ENCODE results near the gene SNX9. TPM values are rescaled to one million over a fixed set of nuclear protein-coding genes. Genes with fewer than 3 reads are reported as not detected.

Gene SNX9
- total RNA-seq = 10 to 100 TPM; 39.0 to 52.5 (median 42.8) TPM

GRCh38 chr6:157823001-157823527 lies at the start of gene SNX9:
TSS of gene SNX9 (plus strand) at chr6:157823246. CDS start at chr6:157823435, 189 bp downstream.
- Mint-ChIP-seq H3K36me3 (ENCODE audit: insufficient read depth) (no peaks in the 10 kb centered on the region), H3K27me3 (ENCODE audit: low read depth) (peaks cover 3% of the 10 kb centered on the region)

DNA sequence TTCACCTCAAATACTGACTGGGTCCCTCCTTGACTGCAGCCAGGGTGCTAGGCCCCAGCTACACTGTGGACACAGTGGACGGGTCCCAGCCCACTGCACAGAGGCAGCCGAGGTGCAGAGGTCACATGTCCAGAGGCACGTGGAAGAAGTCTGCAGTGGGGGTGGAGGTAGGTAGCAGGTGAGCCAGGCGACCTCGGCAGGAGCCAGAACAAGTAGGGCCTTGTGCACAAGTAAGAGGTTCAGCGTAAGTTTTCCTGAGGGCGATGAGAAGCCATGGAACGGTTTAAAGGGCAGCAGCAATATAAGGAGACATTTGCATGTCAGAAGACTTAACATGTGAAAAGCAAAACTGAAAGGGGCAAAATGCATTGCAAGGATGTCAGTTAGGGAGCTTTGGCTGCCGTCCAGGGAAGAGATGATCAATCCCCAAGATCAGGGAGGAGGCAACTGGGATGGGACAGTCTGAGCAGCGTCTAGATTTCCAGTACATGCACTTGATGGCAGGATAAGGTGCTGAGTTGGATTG lies 49.7 kb upstream of the SNX9 start:
- DNase-seq = no peak
- peaks cover 6% of the 10 kb centered on the region for H3K27me3 Mint-ChIP-seq (ENCODE audit: low read depth)
- H3K9me3 Mint-ChIP-seq = peaks cover 6% of the 10 kb centered on the region
- H3K4me3 Mint-ChIP-seq = no peak overlapping the region
- H3K4me1 Mint-ChIP-seq (ENCODE audit: low read depth) = peaks cover 27% of the 10 kb centered on the region
- H3K36me3 Mint-ChIP-seq (ENCODE audit: insufficient read depth) = no peaks in the 10 kb centered on the region
- no peak for ATAC-seq

More at GRCh38 chr6:157823001-157823527, at the start of gene SNX9:
- H3K4me1 Mint-ChIP-seq (ENCODE audit: low read depth) = peaks cover 38% of the 10 kb centered on the region
- ATAC-seq (peak; percentile 65 to 69), DNase-seq (peak; percentile 62)
- peak within 1 kb of the TSS; percentile 92 for H3K4me3 Mint-ChIP-seq
- no peaks in the 10 kb centered on the region for H3K9me3 Mint-ChIP-seq

DNA sequence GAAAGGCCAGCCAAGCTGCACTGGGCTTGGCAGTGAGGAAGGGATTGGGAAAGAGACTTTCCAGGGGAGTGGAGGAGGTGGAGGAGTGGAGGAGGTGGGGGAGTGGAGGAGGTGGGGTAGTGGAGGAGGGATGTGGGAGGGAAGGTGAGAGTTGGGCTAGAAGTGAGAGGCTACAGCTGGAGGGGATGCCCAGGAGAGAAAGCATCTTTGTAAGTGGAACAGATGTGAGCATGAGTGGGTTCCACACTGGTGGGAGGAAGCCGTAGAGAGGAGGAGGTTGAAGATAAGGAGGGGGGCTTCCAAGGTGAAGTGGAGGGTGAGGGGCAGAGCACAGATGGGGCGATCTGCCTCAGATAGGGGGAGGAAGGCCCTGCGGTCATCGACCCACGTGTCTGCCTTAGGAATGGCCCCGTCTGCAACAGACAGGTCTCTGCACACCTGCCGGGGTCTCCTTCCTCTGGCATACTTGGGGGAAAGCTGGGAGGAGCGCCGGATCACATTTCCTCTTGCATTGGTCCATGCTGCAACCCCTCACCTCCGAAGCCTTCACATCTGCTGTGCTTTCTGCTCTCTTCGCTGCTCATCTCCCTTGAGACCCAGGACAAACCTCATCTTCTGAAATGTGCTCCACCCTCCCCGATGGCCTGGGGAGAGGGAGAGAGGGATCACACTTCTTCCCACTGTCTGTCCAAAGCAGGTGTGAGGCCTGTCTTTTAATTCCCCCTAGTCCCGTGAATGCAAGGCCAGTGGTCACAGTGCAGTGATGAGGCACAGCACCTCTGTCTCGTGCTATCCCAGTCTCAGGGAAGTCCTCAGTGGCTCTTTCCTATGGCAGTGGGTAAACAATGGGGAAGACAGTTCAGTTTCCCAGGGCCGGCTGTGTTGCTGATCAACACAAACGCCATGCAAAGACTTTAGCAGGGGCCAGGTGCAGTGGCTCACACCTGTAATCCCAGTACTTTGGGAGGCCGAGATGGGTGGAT lies 48.6 kb upstream of the SNX9 start:
- Mint-ChIP-seq H3K9me3 (peaks cover 6% of the 10 kb centered on the region), H3K36me3 (ENCODE audit: insufficient read depth) (no peaks in the 10 kb centered on the region), H3K4me1 (ENCODE audit: low read depth) (peaks cover 18% of the 10 kb centered on the region), H3K27me3 (ENCODE audit: low read depth) (peaks cover 6% of the 10 kb centered on the region), H3K4me3 (no peak overlapping the region)
- ATAC-seq = no peak
- DNase-seq = no peak

DNA sequence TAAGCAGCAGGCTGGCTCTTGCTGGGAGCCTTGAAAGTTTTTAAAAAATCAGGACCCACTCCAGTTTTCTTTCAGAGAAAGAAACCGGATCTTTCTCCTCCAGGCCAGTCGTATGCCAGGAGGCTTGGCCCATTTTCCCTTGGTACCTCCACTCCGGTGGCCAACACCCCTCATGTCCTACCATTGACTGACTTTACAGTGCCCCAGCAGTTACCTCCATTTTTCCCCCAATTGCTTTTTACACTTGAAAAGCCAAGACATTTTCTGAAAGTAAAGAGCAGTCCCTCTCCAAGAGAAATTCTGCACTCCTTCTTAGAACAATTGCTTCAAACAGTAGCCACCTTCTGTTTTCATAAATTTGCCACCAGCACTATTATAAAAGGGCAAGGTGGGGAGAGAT lies 47.7 kb upstream of the SNX9 start:
- DNase-seq = no peak
- H3K4me3 Mint-ChIP-seq = no peak overlapping the region
- H3K27me3 Mint-ChIP-seq (ENCODE audit: low read depth) = peaks cover 6% of the 10 kb centered on the region
- ATAC-seq = no peak
- no peaks in the 10 kb centered on the region for H3K36me3 Mint-ChIP-seq (ENCODE audit: insufficient read depth)
- H3K4me1 Mint-ChIP-seq (ENCODE audit: low read depth) = peaks cover 16% of the 10 kb centered on the region
- H3K9me3 Mint-ChIP-seq = peaks cover 6% of the 10 kb centered on the region

DNA sequence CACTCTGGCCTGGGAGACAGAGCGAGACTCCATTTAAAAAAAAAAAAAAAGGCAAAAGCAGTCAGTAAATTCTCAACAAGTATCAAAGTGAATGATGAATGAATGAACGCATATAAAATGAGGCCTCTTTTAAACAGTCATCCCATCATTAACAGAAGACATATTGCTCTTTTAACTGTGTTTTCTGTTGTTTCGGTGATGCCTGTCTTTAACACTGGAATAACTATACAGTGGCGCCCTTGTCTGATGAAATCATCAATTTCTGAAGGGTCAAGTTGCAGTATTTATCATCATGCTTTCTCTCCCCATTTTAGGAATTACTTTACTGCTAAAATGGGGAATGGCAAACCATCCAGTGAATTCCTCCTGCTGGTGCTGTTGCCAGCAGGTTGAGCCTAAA lies 45.7 kb upstream of the SNX9 start:
- no peak for ATAC-seq
- Mint-ChIP-seq H3K9me3 (peaks cover 11% of the 10 kb centered on the region), H3K36me3 (ENCODE audit: insufficient read depth) (no peaks in the 10 kb centered on the region)

DNA sequence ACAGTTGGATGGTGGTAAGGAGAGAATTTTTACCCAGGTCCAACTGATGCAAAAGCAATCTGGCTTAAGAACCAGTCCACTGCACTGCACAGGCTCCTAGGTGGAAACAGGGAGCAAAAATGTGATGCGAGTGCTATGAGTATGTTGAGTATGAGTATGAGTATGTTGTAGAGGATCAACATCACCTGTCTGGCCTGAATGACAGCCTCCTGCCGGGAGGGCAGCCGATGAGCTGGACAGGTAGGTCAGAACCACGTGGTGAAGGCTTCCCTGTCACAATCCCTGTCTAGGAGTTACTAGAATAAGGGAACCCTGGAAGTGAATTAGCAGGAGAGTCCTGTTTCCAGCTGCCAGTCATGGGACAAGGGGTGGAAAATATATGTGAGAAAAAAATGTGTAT lies 44.3 kb upstream of the SNX9 start:
- Mint-ChIP-seq H3K36me3 (ENCODE audit: insufficient read depth) (no peaks in the 10 kb centered on the region), H3K9me3 (peaks cover 11% of the 10 kb centered on the region), H3K4me3 (no peak overlapping the region), H3K27me3 (ENCODE audit: low read depth) (peaks cover 5% of the 10 kb centered on the region), H3K4me1 (ENCODE audit: low read depth) (peaks cover 4% of the 10 kb centered on the region)
- DNase-seq = no peak
- ATAC-seq = no peak

More for the DNA sequence above, 45.7 kb upstream of the SNX9 start:
- peaks cover 13% of the 10 kb centered on the region for H3K4me1 Mint-ChIP-seq (ENCODE audit: low read depth)
- H3K4me3 Mint-ChIP-seq = no peak overlapping the region
- no peak for DNase-seq
- peaks cover 4% of the 10 kb centered on the region for H3K27me3 Mint-ChIP-seq (ENCODE audit: low read depth)

GRCh38 chr6:157779705-157780604 lies 43.1 kb upstream of the SNX9 start:
- Mint-ChIP-seq H3K36me3 (ENCODE audit: insufficient read depth) (no peaks in the 10 kb centered on the region), H3K9me3 (peaks cover 11% of the 10 kb centered on the region), H3K4me3 (no peak overlapping the region), H3K4me1 (ENCODE audit: low read depth) (peaks cover 1% of the 10 kb centered on the region), H3K27me3 (ENCODE audit: low read depth) (peaks cover 5% of the 10 kb centered on the region)
- no peak for DNase-seq
- ATAC-seq = no peak

- Mint-ChIP-seq H3K27me3 (ENCODE audit: low read depth) (peaks cover 5% of the 10 kb centered on the region), H3K9me3 (peaks cover 5% of the 10 kb centered on the region), H3K4me3 (no peak overlapping the region), H3K4me1 (ENCODE audit: low read depth) (peaks cover under 1% of the 10 kb centered on the region), H3K36me3 (ENCODE audit: insufficient read depth) (no peaks in the 10 kb centered on the region)
- no peak for DNase-seq
- ATAC-seq = no peak
Measured at GRCh38 chr6:157785636-157786035, 37.4 kb upstream of the SNX9 start.

- ATAC-seq (no peak), DNase-seq (no peak)
- peaks cover 5% of the 10 kb centered on the region for H3K4me1 Mint-ChIP-seq (ENCODE audit: low read depth)
- peaks cover 5% of the 10 kb centered on the region for H3K27me3 Mint-ChIP-seq (ENCODE audit: low read depth)
- no peaks in the 10 kb centered on the region for H3K36me3 Mint-ChIP-seq (ENCODE audit: insufficient read depth)
- H3K9me3 Mint-ChIP-seq = peaks cover 5% of the 10 kb centered on the region
- no peak overlapping the region for H3K4me3 Mint-ChIP-seq
Measured at GRCh38 chr6:157786221-157786620, 36.8 kb upstream of the SNX9 start.

GRCh38 chr6:157787080-157787479 lies 36.0 kb upstream of the SNX9 start:
- DNase-seq = no peak
- ATAC-seq = no peak
- Mint-ChIP-seq H3K27me3 (ENCODE audit: low read depth) (peaks cover 5% of the 10 kb centered on the region), H3K4me1 (ENCODE audit: low read depth) (peaks cover 5% of the 10 kb centered on the region), H3K36me3 (ENCODE audit: insufficient read depth) (no peaks in the 10 kb centered on the region), H3K9me3 (peaks cover 2% of the 10 kb centered on the region), H3K4me3 (no peak overlapping the region)

DNA sequence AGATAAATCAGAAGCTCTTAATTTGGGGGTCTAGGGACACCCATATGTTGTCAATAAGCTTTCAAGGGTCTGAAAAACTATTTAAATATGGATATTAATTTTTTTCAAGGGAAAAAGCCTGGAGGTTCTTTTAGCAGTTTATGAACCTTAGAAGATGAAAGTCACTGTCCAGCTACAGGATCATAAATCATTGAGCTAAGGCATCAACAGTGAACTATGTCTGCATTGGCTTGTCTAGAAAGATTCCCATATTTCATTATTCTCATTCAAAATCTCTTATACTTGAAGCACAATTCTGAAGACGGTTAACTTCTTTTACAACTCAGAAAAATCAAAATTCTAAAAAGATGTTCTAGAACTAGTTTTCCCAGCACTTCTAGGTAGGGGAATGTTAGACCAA lies 34.9 kb upstream of the SNX9 start:
- Mint-ChIP-seq H3K9me3 (no peaks in the 10 kb centered on the region), H3K27me3 (ENCODE audit: low read depth) (peaks cover 1% of the 10 kb centered on the region), H3K36me3 (ENCODE audit: insufficient read depth) (no peaks in the 10 kb centered on the region), H3K4me3 (no peak overlapping the region), H3K4me1 (ENCODE audit: low read depth) (peaks cover 5% of the 10 kb centered on the region)
- DNase-seq (no peak), ATAC-seq (no peak)

DNA sequence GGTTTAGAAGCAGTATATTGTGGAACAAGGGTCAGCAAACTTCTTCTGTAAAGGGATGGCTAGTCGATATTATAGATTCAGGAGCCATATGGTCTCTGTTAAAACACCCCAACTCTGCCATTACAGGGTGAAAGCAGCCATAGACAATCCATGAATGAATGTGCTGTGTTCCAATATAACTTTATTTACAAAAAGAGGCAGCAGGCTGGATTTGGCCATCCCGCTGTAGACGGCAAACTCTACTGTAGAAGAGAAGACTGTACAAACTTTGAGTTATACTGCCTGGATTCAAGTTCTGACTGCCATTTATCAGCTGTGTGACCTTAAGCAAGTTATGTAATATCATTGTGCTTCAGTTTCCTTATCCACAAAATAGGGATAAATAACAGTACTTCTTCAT lies 33.7 kb upstream of the SNX9 start:
- peaks cover 7% of the 10 kb centered on the region for H3K4me1 Mint-ChIP-seq (ENCODE audit: low read depth)
- no peaks in the 10 kb centered on the region for H3K9me3 Mint-ChIP-seq
- no peak overlapping the region for H3K4me3 Mint-ChIP-seq
- ATAC-seq = no peak
- no peaks in the 10 kb centered on the region for H3K36me3 Mint-ChIP-seq (ENCODE audit: insufficient read depth)
- DNase-seq = no peak
- H3K27me3 Mint-ChIP-seq (ENCODE audit: low read depth) = no peaks in the 10 kb centered on the region

GRCh38 chr6:157789861-157790260 lies 33.2 kb upstream of the SNX9 start:
- Mint-ChIP-seq H3K4me1 (ENCODE audit: low read depth) (peaks cover 7% of the 10 kb centered on the region), H3K9me3 (no peaks in the 10 kb centered on the region), H3K27me3 (ENCODE audit: low read depth) (no peaks in the 10 kb centered on the region), H3K36me3 (ENCODE audit: insufficient read depth) (no peaks in the 10 kb centered on the region), H3K4me3 (no peak overlapping the region)
- no peak for DNase-seq
- ATAC-seq = no peak
